HPDE6-E6E7 (cell line): ENCODE measurements around the gene GFPT2.

ENCODE experiments used
- DNase-seq: peaks from one replicate; pipeline ENCODE4 v3.0.0; 2011; ENCODE audit warnings: missing footprints; ENCODE audit errors: extremely low spot score

Gene GFPT2

DNA sequence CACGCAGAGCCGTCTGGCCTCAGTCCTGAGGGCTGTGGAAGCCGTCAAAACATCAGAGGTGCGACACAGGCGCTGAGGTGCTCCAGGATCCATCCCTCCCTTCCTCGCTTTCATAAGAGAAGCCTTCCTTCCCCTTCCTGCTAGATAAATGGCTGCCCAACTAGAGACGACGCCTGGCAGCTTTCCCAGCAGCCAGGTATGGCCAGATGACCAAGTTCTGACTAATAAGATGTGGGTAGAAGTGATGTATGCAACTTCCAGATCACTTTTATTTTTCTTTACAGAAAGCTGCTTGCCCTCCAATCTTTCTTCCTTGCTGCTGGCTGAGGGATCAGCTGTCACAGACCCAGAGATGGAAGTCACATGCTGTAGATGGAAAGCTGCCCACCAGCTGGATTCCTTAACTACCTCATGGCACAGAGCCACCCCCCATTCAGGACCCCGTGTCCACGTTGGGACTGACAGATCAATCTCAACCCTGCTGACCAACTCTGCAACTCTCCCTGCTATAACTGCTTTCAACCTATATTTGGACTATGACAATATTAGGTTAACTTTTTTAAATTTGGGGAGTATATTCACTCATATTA lies 70.0 kb downstream of the GFPT2 start:
- peak; percentile 43 for DNase-seq

DNA sequence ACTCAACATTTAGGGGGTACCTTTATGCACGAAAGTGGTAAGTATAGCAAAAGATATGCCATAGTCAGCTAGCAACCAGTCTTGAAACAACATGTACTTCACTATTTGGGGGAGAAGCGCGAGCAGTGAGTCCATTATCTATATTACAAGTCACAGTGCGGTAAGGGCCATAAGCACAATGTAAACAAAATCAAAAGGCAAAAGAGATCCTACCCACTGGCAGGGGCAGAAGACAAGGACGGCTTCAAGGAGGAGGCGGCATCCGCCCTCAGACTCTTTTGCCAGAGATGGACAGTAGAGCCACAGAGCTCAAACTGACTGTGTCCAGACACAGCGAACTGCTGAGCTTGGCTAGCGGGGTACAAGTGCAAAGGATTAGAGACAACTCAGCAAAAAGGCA lies 70.9 kb downstream of the GFPT2 start:
- DNase-seq = no peak

GRCh38 chr5:180281706-180282105 lies 71.4 kb downstream of the GFPT2 start:
- DNase-seq = no peak

DNA sequence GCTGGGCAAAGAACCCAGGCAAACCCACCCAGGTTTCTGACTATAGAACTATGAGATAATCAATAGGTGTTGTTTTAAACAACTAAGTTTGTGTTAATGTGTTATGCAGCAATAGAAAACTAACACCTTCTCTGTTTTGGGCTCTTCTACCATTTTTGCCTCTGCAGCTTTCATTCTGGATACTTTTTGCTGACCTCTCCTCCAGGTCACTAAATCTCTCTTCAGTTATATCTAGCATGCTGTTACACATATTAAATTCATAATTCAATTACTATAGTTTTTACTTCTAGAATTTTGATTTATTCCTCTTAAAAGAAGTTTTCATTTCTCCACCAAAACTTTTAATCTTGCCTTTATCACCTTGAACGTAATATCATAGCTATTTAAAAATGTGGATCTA lies 78.4 kb downstream of the GFPT2 start:
- no peak for DNase-seq

GRCh38 chr5:180271221-180271620 lies 81.9 kb downstream of the GFPT2 start:
- no peak for DNase-seq

DNA sequence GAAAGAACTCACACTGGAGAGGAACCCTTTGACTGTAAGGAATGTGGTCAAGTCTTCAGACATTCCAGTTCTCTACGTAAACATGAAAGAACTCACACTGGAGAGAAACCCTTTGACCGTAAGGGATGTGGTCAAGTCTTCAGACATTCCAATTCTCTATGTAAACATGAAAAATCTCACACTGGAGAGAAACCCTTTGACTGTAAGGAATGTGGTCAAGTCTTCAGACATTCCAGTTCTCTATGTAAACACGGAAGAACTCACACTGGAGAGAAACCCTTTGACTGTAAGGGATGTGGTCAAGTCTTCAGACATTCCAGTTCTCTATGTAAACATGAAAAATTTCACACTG lies 93.9 kb downstream of the GFPT2 start:
- no peak for DNase-seq

DNA sequence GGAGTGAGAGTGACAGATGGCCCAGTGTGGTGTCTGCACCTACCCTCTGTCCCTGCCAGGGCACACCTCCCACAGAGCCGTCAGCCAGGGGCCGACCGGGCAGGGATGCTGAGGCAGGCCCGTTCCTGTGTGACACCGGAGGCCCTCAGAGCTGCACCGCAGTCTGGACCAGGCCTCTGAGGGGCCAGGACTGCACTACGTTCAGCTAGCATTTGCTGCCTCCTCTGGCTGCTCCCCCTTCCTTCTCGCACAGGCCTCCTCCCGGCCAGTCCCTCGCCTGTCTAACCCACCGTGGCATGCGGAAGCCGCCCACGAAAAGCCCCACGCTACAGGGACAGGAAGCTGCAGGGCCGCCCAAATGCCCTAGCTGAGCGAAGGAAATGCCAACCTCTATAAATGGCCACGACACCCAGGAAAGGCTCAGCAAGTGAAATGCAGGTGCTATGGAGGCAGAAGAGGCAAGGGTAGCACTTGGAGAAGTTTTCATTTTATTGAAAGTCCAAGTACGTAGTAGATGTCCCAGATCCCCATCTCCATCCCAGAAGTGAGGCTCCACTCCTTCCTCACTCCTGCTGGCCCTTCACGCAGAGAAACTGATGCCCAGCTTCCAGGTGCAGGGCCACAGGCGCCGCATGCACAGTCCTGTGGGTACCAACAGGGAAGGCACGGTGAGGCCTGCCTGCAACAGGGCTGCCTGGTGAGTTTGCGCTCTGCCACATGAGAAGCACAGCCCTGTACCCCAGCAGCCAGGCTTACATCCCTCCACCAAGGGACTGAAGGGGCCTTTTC lies 99.9 kb downstream of the GFPT2 start:
- no peak for DNase-seq

DNA sequence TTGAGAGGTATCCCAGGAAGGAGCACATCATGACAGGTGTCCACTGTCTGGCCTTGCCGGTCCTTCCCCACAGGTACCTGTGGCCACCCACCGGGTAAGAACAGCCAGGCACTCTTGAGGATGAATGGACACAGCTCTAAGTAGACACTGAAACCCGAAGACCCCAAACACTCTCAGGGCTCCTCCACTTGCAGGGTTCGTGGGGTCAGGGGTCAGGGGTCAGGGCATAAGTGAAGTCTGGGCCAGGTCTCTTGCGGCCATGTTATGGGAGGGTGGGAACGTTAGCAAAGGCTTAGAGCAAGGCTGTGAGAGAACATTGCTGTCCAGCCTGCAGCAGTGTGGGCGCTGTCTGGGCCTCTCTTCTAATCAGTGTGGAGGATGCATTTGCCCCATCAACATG lies 101.2 kb downstream of the GFPT2 start:
- DNase-seq = no peak

- DNase-seq = no peak
Observed at GRCh38 chr5:180251141-180251540, 102.0 kb downstream of the GFPT2 start.
